T1000 (cell line): Measurements from ENCODE around the gene MAML3.
A peak's percentile ranks its signal among the peaks of the same experiment; 100 is the strongest.

ENCODE experiments used
- DNase-seq: peaks from one replicate; lab custom pipeline; 2025; ENCODE audit warnings: mixed read lengths; lab: John Stamatoyannopoulos, UW

Gene MAML3

DNA sequence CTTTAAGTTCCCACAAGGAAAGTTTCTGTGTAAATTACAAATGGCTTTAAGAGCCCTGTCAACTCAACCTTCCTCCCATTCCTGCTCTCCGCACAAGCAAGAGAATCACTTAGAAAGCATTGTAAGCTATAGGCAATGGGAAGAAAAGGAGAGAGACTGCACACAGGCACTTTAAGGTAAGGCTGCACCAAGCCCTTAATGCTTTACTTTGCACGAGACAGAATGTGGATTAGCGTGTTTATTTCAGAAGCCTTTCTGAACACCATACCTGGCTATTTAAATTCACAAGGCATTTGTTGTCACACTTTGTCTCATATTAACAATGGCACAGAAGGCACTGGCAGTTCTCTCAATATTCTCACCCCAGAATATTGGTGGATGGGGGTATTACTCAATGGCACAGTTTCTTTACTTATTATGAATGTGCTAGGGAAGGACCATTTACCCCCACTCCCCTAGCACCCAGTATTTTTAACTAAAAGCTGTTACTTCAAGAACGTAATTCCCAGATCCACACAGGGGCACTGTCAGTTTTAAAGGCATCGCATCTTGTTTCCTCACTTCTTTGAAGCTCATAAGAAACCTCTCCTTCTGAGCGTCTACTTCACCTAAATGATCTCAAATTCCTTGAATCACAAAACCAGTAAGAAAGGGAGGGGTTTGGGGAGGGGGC lies 150.0 kb downstream of the MAML3 start:
- no peak for DNase-seq

DNA sequence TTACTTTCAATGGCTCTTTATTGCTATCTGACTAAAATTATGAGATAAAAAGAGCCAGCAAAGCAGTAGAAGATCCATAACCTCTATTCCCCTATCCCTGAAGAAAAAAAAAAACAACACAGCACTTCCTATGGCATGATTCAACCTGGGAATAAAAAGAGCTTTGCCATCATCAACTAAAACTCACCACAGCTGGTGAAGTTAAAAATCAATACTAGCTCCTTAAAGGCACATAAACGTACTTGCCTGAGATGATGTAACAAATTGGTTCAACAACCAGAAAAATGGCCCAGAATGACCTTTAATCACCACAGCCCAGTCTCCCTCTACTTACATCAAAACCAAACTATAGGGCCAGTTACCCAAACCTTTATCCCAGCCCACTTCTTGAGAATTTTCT lies 153.8 kb downstream of the MAML3 start:
- no peak for DNase-seq

DNA sequence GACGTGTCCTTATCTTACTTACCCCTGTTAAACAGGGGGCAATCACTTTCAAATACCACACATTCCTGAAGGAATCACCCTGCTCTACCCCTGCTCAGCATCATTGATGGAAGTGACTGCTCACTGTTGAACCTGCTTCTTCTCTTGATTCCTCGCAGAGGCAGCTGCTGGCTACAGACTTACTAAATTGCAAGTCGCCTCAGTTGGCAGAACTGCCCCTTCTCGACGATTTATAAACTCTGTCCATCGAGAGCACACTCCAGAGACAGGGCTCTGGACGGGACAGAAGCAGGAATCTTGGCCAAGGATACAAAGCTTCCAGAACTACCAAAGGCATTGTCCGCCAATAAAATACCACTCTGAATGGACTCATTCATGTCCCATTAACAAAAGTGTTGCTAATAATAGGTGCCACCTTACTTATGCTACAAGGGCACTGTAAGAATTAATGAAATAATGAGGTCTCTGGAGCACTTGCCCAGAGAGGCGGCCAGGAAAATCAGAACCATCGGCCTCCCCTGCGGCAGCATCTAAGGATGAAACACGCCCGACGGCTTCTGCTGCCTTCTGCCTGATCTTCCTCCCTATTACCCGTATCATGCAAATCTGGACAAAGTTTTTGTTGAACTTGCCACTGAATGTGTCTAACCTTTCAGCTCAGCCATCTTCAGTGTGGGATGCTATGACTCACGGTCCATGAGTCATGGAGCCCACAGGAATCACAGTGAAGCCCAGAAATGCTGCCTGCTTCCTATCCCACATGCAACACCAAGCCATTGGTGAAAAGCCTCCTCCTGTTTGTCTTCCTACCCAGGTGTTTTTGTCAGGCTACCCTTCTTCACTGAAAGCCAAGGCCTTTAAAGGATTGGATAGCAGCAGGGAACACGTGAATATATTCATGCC lies 164.9 kb downstream of the MAML3 start:
- peak; percentile 43 for DNase-seq

DNA sequence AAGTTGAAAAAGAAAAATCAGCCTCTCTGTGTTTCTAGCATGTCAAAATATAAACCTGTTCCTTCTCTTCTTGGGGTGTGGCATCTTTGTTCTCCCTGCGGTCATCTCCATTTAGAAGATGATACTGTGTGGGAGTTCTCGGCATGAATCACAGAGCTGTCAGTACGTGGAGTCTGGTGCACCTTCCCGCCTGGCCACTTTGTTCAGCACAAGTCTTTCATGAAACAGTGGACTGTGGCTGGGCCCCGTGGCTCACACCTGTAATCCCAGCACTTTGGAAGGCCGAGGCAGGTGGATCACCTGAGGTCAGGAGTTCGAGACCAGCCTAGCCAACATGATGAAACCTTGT lies 166.5 kb downstream of the MAML3 start:
- no peak for DNase-seq

DNA sequence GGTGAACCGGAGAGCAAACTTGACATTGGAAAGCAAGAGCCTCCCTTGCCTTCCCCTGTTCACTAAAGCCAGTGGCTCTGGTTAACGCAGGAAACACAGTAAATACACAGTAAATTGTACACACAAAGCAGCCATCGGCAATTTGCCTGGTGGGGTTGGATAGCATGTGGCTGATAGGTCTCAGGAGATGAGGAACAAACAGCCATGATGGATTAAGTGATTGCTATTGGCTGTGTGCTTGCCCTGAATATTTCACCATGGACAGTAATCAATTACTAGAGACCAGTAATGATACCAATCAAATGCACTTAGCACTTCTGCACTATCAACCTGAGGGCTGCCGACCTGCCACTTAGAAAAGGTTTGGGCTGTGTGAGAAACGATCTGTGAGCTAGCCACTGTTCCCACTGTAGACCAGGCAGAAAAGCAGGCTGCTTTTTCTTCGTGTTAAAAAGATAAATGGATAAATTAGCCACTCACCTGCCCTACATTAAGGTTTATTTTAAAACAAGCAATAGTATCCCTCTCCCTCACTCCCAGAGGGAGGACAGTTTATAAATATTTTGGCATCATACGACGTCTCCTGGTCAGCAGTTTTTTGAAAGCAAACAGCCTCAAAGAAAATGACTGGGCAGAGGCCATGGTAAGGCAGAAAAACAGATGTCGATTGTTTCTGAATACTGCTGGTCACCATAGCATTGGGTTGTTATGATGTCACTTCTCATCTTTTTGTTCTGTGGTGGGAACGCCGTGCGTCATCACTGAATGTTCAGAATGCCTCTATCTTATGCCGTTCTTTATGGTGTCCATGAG lies 167.1 kb downstream of the MAML3 start:
- DNase-seq: no peak

DNA sequence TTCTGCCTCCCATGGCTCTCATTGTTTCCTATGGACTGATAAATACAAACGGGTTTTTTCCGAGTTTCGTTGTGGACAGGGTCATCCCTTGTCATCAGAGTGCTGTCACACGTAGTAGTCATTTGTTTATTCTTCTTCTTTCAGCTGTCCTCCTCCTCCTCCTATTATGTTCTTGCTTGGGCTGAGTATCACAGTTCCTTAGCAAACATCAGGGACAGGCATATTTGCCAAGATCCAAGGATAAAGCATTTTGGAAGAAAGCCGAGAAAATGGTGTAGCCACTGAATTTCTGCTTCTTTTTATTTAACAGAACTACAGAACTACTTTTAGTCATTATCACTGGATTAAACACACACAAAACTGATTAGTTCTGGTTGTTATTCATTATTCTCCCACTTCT lies 167.9 kb downstream of the MAML3 start:
- no peak for DNase-seq

DNA sequence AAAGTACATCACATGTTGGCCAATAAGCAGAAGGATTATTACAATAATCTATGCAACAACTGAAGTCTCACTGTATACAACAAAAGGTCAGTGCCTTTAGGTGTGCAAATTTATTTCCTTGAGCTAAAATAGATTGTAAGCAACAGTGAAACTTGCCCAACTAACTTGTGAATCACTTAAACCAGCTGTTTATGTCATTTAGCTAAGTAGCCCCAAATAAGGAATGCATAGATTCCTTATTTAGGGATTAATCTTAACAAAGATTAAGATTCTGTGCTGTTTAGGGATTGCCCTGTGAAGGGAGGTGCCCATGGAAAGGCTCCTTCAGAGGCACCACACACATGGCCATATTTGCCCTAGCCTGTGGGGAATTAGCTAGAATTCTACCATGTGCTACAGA lies 168.6 kb downstream of the MAML3 start:
- DNase-seq: no peak

DNA sequence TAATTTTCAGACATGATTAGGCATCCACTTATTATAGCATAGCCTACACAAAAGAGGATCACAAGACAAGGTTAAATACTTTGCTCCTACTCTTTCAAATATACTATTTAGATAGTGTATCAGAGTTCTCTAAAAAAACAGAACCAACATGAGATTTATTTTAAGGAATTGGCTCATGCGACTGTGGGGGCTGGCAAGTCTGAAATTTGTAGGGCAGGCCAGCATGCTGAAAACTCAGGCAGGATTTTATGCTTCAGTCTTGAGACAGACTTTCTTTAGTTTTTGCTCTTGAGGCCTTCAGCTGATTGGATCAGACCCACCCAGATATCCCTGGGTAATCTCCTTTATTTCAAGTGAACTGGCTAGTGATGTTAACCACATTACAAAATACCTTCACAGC lies 169.5 kb downstream of the MAML3 start:
- no peak for DNase-seq

DNA sequence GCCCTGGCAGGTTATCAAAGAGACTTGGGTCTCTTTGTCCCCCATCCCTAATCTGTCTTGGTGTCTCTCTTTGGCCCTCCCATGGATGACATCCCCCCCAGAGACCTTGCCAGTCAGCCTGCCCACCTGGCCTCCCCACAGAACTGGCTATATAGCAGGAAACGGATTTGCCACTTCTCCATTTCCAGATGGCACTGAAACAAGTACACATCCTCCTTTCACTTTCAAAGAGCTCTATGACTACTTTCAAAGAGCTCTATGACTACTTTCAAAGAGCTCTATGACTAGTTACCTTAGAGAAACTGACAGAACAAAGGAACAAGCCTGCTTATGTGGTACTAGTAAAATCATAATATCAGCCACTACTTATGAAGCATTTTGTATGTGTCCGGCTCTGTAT lies 175.3 kb downstream of the MAML3 start:
- DNase-seq: no peak

DNA sequence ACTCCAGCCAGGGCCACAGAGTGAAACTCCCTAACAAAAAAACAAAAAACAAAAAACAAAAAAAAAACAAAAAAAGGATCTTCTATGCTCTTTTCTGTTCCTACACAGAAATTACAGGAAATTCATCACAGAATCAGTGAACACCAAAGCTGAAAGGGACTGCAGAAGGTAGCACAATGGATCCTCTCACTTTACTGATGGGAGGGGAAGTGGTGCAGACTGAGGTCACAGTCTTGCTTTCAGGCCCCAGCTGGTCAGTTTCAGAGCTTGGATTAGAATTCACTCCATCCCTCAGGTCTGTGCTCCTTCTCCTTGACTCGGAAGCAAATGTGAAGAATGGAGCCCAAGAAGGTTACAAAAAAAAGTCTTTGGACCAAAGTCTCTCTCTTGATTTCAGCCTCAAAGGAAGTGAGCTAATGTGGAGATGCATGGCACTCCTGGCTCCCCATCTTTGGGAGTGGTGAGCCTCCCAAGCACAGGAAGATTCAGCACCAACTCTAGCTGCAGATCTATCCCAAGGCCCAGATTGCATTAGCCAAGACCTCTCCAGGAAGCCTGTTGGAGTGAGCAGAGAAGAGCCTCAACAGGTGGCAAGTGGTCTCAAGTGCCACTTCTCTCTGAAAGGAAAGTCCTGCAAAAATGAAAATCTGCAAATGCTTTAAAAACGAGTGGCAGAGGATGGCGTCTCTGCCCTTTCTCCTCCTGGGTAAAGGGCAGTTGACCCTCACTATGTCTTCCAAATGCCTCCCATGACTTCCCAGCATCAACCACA lies 176.0 kb downstream of the MAML3 start:
- DNase-seq: no peak

DNA sequence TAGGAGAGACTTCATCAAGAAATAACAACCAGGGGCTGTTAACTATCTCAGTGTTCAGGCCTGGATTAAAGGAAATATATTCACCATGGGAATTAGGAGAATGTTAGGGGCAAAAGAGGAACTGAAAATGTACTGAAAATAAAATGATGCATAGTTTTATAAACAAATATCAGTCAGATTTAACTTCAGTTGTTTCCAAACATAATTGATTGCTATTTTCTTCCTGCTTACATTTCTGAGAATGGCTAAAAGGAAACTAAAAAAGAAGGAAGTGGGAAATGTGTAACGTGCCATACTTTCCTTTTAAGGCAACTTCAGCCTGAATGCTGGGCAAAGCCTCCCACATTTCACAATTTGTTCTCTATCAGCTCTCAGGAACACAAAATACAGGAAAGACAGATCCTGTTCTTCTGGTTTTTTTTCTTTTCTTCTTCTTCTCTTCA lies 178.1 kb downstream of the MAML3 start:
- no peak for DNase-seq

DNA sequence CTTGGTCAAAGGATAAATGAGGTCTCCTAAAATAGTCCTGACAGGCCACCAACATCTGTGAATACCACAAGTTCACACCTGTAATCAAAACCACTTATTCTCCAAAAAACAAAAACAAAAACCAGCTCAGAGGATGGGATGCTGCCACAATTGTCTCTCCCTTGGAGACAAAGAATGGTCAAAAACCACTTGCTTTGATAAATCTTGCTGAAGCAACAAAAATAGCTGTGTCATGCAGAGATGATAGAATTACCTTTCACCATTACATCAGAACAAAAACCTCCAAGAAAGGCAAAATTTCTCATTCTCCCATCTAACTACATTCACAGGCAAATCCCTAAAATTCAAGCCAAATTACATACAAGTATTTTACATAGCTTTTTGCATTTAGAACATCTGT lies 180.4 kb downstream of the MAML3 start:
- DNase-seq: no peak

DNA sequence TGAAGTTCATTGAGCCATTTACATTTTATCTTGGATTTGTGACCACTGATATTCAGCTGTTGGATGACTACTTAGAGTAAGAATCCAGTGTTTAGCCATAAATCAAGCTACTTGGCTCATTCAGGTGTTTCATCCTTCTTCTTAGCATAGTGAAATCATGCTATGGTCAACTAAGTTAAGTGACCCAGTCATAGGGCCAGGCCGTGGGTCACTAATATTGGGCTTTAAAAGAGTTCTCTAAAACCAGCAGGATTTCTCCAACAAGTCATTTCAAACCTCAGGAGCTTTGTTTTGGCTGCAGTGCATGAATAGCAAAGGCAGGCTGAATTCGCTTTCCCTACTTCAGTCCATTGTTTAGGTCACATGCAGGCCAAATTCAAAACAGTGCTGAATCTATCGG lies 181.0 kb downstream of the MAML3 start:
- DNase-seq: no peak

DNA sequence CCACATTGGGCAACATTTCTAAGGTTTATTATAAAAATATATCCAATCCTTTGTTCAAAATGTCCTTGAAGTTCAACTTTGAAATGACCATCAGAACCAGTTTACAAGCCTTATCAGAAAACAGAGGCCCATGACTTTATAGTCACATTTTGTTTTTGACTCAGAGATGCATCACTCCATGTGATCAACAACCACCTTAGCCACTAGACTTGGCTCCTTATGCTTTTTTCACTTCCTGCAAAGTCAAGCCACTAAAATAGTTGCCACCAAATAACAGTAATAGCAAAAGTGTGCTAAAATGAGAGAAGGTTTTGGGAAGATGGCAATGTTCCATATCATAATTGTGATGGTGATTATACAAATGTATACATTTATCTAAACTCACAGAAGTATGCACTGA lies 181.7 kb downstream of the MAML3 start:
- no peak for DNase-seq

DNA sequence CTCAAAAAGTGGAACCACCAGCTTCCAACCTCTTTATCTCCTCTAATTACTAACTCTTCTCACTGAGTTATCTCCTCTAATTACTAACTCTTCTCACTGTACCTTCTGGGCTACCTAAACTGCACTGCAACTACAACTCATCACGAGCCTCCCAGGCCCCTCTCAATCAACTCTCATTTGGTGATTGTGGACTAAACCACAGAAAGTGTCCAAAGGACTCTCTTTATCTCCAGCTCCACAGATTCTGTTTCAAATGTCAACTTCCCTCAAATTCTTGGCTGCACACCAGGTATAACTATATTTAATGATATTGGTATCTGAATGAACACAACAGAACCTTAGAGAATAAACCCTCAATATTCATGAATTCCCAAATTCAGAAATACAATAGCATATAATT lies 182.9 kb downstream of the MAML3 start:
- DNase-seq: no peak

DNA sequence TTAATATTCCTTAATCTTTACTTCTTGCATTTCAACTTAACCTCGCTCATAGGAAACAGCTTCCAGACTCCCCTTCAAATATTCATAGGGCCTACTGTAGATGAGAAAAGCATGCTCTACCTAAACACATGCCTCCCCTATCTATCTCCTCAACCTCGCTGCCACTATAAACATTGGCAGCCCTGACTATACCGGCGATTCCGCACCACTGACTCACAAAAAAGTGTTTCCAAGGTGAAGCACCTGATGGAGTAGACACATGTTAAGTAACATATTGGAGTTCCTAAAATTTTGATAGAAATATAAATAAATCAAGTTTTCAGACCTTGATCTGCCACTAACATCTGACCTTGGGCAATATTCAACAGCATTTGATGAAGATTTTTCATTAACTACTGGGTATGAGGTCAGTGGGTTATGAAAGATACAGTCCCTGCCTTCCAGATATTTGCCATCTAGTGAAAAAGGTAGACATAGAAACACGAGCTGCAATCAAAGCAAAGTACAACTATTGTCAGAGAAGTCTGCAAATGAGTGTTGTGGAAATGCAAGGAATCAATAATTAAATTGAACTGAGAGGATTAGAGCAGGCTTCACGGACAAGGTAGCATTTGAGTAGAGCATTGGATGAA lies 184.2 kb downstream of the MAML3 start:
- no peak for DNase-seq

DNA sequence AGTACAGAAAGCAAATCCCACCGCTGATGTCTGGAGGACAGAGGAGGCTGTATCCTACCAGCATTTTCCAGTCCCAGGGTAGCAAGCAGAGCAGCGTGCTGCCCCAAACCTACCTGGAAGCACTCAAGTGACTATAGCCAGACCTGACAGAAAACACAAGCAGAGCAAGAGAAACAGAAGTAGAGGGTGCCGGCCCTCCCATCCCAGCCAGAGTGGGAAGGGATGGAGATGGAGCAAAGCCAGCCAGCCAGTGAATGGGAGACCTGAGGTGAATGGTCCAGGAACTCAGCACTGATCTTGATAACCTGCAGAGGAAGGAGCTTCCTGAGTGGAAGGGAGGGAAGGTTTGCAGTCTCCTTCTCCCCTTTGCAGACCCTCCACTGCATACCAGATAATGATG lies 185.2 kb downstream of the MAML3 start:
- DNase-seq: no peak

DNA sequence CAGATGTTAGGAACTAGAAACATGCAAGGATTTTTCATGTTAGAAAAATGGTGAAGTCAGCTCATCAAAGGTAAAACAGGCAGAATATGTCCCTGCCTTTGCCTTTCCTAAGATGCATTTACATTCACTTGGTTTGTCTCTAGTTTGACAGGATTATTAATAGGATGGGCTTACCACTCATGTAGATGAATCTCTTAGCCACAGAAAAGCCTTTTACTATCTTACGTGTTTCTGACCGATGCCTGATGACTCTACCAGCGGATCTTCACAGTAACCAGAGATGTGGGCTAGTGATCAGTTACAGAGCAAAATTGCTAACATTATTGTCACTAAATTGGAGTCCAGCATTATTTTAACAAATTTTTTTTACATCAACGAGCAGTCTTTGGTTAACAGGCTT lies 187.6 kb downstream of the MAML3 start:
- DNase-seq: no peak

DNA sequence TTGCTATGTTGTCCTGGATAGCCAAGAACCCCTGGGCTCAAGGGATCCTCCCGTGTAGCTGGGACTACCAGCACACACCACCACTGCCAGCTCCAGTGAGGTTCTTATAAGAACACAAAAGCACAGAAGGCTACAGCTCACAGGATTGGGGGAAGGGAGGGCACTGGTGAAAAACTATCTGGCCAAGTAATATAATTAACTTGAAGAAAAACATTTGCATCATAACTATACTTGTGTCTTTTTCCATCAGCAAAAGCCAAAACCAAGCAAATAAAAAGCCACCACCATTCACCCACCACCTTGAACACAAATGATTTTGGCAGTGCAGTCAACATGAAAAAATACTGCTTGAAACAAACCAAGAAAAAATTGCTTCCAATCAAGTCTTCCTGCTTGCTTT lies 188.2 kb downstream of the MAML3 start:
- DNase-seq: no peak

DNA sequence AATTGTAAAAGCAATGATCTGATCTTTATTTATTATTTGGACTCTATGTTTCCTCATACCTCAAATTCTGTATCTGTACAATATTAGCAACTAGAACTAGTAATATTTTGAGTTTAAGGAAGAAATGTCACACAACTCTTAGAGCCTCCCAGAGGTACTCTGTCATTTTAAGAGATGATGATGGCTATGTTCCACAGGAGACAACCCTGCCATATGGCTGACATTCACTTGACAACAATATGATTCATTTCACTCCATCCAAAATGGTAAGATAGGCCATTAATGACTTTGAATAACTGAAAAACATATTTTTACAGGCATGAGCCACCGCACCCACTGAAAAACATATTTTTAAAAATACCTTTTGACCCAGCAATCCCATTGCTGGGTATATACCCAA lies 190.3 kb downstream of the MAML3 start:
- no peak for DNase-seq

DNA sequence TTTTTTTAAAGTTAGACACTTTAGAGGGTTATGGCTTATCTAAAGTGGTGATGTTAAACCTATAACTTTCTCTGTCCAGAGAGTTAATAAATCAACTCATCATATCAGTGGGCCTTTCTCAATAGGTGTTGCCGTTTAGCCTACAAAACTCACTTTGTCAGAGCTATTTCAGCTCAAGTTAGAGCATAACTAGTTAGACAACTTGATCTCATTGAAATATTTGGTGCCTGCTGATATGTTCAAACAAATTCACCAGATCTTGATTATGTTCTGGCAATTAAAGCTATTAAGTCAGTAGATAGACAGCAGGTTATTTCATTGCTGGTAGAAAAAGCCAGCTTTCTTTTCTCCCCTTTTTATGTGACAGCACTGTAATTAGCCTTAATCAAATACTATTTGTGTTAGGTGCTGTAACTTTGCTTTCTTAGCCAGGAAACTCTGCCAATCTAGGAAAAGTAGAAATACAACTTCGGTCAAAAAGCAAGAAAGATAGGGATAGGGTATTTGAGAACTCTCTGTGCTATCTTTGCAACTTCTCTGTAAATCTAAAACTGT lies 191.8 kb downstream of the MAML3 start:
- no peak for DNase-seq
